ENCODE data around the gene SETD4. TPM values are rescaled to one million over a fixed set of nuclear protein-coding genes. Genes with fewer than 3 reads are reported as not detected.

Gene SETD4
- total and polyA plus RNA-seq, 2 of the 13 experiments (the other 11 are each of a cell fraction or from before 2014, with no cell fraction given), result 7.1 to 14.4 TPM

GRCh38 chr21:36053715-36054062 lies 6.6 kb downstream of the SETD4 start:
- POLR2A ChIA-PET, result no interaction called here
- H3K9ac ChIP-seq (ENCODE audit: insufficient read depth, low read depth, low read length), result no peak overlapping the region
- H3K4me3 ChIP-seq (replicated peaks in 1 of 3; ENCODE audit: insufficient read depth in 1 of 3, low read depth in 2 of 3, low read length in 3 of 3), result no peak overlapping the region
- no peaks in the 10 kb centered on the region for H4K20me1 ChIP-seq (ENCODE audit: insufficient read depth, low read length)
- FAIRE-seq (no peak), ATAC-seq (no peak), DNase-seq (ENCODE audit: low spot score) (no peak)
- no peaks in the 10 kb centered on the region for H3K9me3 ChIP-seq (ENCODE audit: low read length)
- WGBS (ENCODE audit: low lambda C conversion rate), result 81% methylated on average over 3 of the region's 3 CpGs
- peaks cover 3% of the 10 kb centered on the region for H3K79me2 ChIP-seq (ENCODE audit: insufficient read depth, low read length)
- H3K27ac ChIP-seq (ENCODE audit: extremely low read length, insufficient read depth, low read length), result no peak overlapping the region
- no peak overlapping the region for H3K4me2 ChIP-seq (ENCODE audit: low read depth, low read length)
- H3K27me3 ChIP-seq (ENCODE audit: control insufficient read depth in 1 of 2, insufficient read depth in 2 of 2, low read length in 2 of 2), result no peaks in the 10 kb centered on the region; a peak in 1 of 5 replicates
- H2AFZ ChIP-seq (ENCODE audit: low read length), result no peak overlapping the region
- in situ Hi-C loops (cut with HindIII; ENCODE audit: extremely low pct_ligation_motif_present, low pct_unique_long_range_greater_than_20kb), result no loop called here
- peaks cover 29 to 78% of the 10 kb centered on the region in 2 experiments; a peak in 4 of 5 replicates for H3K36me3 ChIP-seq (replicated peaks in 1 of 2; ENCODE audit: control insufficient read depth in 1 of 2, insufficient read depth in 2 of 2, low read length in 2 of 2)
- BruUV-seq (replicated peaks), result no TSS peak
- intact Hi-C loops (cut with micrococcal nuclease; ENCODE audit: unreplicated experiment), result no loop called here
- peaks cover 19% of the 10 kb centered on the region for H3K4me1 ChIP-seq (ENCODE audit: insufficient read depth, low read length)
- CTCF ChIA-PET (ENCODE audit: low intra/inter-chr PET ratio, low total read pairs), result no interaction called here
- no peak for TF ChIP-seq ZNF20 (CRISPR knock-in tag; IDR thresholded peaks at IDR 0.05)
- no peak for TF ChIP-seq ATF5 (CRISPR knock-in tag; IDR thresholded peaks at IDR 0.05; ENCODE audit: low read depth)
- TF ChIP-seq ZNF318 (CRISPR knock-in tag; IDR thresholded peaks at IDR 0.05), result no peak
- TF ChIP-seq ZBTB7A (CRISPR knock-in tag; IDR thresholded peaks at IDR 0.05), result no peak
- no peak for TF ChIP-seq KDM5A (IDR thresholded peaks at IDR 0.05; ENCODE audit: borderline replicate concordance, low read length)
- TF ChIP-seq RNF2 (conservative IDR thresholded peaks at IDR 0.05; ENCODE audit: low read depth), result no peak
- no peak for TF ChIP-seq ZNF407 (CRISPR knock-in tag; IDR thresholded peaks at IDR 0.05; ENCODE audit: not compliant biosample characterization)

All from HepG2 (cell line).